Body of pancreas (tissue), 4 donors: Measurements from ENCODE around the gene OR7A10. TPM values are rescaled to one million over a fixed set of nuclear protein-coding genes. Genes with fewer than 3 reads are reported as not detected.
"Not testable (repeated sequence)": the region's sequence is repeated elsewhere in the genome, so short reads cannot be mapped to it uniquely, and the experiment has no call there.

Experiments used
- ATAC-seq: fragments of 150-250 bp; one replicate; pipeline ENCODE4 v1.9.1; 2016
- DNase-seq, 4 donors: peaks; one replicate each; pipeline ENCODE4 v3.0.0-alpha.2; 2019
- H3K27ac ChIP-seq, 4 donors: fragments of 200-600 bp; sonication (generic); 1 replicate in 3 of 4; 2 replicates in 1 of 4; pipeline versions ENCODE4 v1.5.1 to v1.6.1; 2016 to 2019; ENCODE audit warnings: mild to moderate bottlenecking in 1 of 4, mixed read lengths in 1 of 4, moderate library complexity in 1 of 4
- H3K27me3 ChIP-seq, 2 donors: fragments of 200-600 bp; sonication (generic); one replicate each; pipeline ENCODE4 v1.6.0; 2016; ENCODE audit warnings: mild to moderate bottlenecking in 1 of 2
- H3K36me3 ChIP-seq, 2 donors: fragments of 200-600 bp; sonication (generic); replicated peaks in 1 of 2; 2 replicates each; pipeline ENCODE4 v1.5.1; 2016; ENCODE audit warnings: low read depth in 2 of 2; ENCODE audit not compliant: insufficient read depth in 1 of 2
- H3K4me1 ChIP-seq: fragments of 200-600 bp; sonication (generic); one replicate; pipeline ENCODE4 v1.6.0; 2016
- H3K4me3 ChIP-seq, 2 donors: fragments of 200-600 bp; sonication (generic); 1 replicate in 1 of 2; 2 replicates in 1 of 2; pipeline ENCODE4 v1.5.1; 2016 to 2019
- H3K9me3 ChIP-seq, 3 donors: fragments of 200-600 bp; sonication (generic); 1 replicate in 2 of 3; 2 replicates in 1 of 3; pipeline ENCODE4 v1.5.1; 2016
- CTCF ChIP-seq, 7 experiments: fragments of 450-650 bp in 4 of 7; fragments of 200-600 bp in 3 of 7; sonication (generic) in 3 of 7; IDR thresholded peaks; one replicate each; pipeline ENCODE4 v1.5.1; 2016 to 2019; ENCODE audit warnings: antibody characterized with exemption in 7 of 7
- POLR2A ChIP-seq, 3 donors: fragments of 450-650 bp; IDR thresholded peaks; one replicate each; pipeline ENCODE4 v1.6.1; 2016; ENCODE audit warnings: antibody characterized with exemption in 3 of 3, mild to moderate bottlenecking in 2 of 3
- WGBS, 2 donors: methylation state at CpG; one replicate each; pipeline ENCODE4 v1.1.5; 2017; 5-methylcytosine and 5-hydroxymethylcytosine counted together
- intact Hi-C: fragments of 100-400 bp; cut with DNase I; formaldehyde crosslinking; loops from one replicate; pipeline ENCODE4 v1.15.1; 2023
- small RNA-seq: library from RNA; depleted of rRNA; stranded (forward); fragments of <200 nt; gene quantifications from one replicate; pipeline ENCODE3, GENCODE V24; 2016
- total RNA-seq, 2 donors: library from RNA; depleted of rRNA; stranded (reverse); fragments of >200 nt; gene quantifications; one replicate each; pipeline ENCODE4 v1.1.0, GENCODE V29; 2016

Gene OR7A10
- total RNA-seq, 2 donors from 2014 or later, result not detected

- no peaks in the 10 kb centered on the region for H3K4me1 ChIP-seq
- DNase-seq (no peak), ATAC-seq (no peak)
- no peak overlapping the region for H3K27ac ChIP-seq
- intact Hi-C loops, result no loop called here
- no peaks in the 10 kb centered on the region for H3K9me3 ChIP-seq
- TF ChIP-seq POLR2A (IDR thresholded peaks at IDR 0.05) (no peak), CTCF (IDR thresholded peaks at IDR 0.05) (no peak)
- no peaks in the 10 kb centered on the region for H3K27me3 ChIP-seq
- WGBS, 2 donors, result 53 to 74% methylated on average over 3 of the region's 3 CpGs
- H3K4me3 ChIP-seq, result no peak overlapping the region
- H3K36me3 ChIP-seq, result no peaks in the 10 kb centered on the region
Observed at GRCh38 chr19:14804765-14805164, 44.0 kb downstream of the OR7A10 start.

GRCh38 chr19:14798760-14799159 lies 50.0 kb downstream of the OR7A10 start:
- H3K4me3 ChIP-seq, result no peak overlapping the region
- H3K9me3 ChIP-seq, result no peaks in the 10 kb centered on the region
- no peak for DNase-seq
- no peaks in the 10 kb centered on the region for H3K4me1 ChIP-seq
- intact Hi-C loops, result no loop called here
- TF ChIP-seq CTCF (IDR thresholded peaks at IDR 0.05) (no peak), POLR2A (IDR thresholded peaks at IDR 0.05) (no peak)
- H3K36me3 ChIP-seq, result no peaks in the 10 kb centered on the region
- WGBS, 2 donors, result 52 to 59% methylated on average over 5 of the region's 5 CpGs
- no peak for ATAC-seq
- H3K27me3 ChIP-seq, result no peaks in the 10 kb centered on the region
- H3K27ac ChIP-seq, result no peak overlapping the region

GRCh38 chr19:14796021-14796420 lies 52.7 kb downstream of the OR7A10 start:
- ATAC-seq, result no peak
- no peaks in the 10 kb centered on the region for H3K9me3 ChIP-seq
- no peak overlapping the region for H3K27ac ChIP-seq
- WGBS, 2 donors, result 81 to 83% methylated on average over 11 of the region's 11 CpGs
- no peaks in the 10 kb centered on the region for H3K27me3 ChIP-seq
- intact Hi-C loops, result no loop called here
- no peak overlapping the region for H3K4me3 ChIP-seq
- no peaks in the 10 kb centered on the region for H3K4me1 ChIP-seq
- no peaks in the 10 kb centered on the region for H3K36me3 ChIP-seq
- no peak for TF ChIP-seq CTCF (IDR thresholded peaks at IDR 0.05)
- no peak for TF ChIP-seq POLR2A (IDR thresholded peaks at IDR 0.05)
- DNase-seq, result no peak

- Histone ChIP-seq H3K27me3 (no peaks in the 10 kb centered on the region), H3K4me3 (no peak overlapping the region), H3K4me1 (no peaks in the 10 kb centered on the region), H3K36me3 (no peaks in the 10 kb centered on the region), H3K9me3 (no peaks in the 10 kb centered on the region), H3K27ac (no peak overlapping the region)
- WGBS, 2 donors, result 59 to 63% methylated on average over 4 to 5 of the region's 5 CpGs
- no peak for TF ChIP-seq POLR2A (IDR thresholded peaks at IDR 0.05)
- TF ChIP-seq CTCF (IDR thresholded peaks at IDR 0.05), result no peak
- ATAC-seq, result no peak
- intact Hi-C loops, result no loop called here
- DNase-seq, result no peak
Observed at GRCh38 chr19:14795078-14795721, 53.5 kb downstream of the OR7A10 start.

- intact Hi-C loops, H3K4me3 ChIP-seq, DNase-seq, H3K27me3 ChIP-seq, H3K4me1 ChIP-seq, H3K36me3 ChIP-seq, H3K27ac ChIP-seq, H3K9me3 ChIP-seq, ATAC-seq: not testable (repeated sequence)
- 64 to 73% methylated on average over 6 of the region's 6 CpGs for WGBS, 2 donors
Observed at GRCh38 chr19:14792250-14792649, 56.5 kb downstream of the OR7A10 start.

Small RNA genes within 50 kb of the gene (small RNA-seq; reads per million reads assigned to genes)
- not detected for gene AC005255.1
- gene OR7A18P, result not detected

Other genes starting within 250 kb of the OR7A10 start
- gene ADGRE3, start 174.1 kb downstream of the OR7A10 start, total RNA-seq, result not detected
- gene ZNF333, start 158.9 kb downstream of the OR7A10 start, total RNA-seq, result 10 to 100 TPM; 14.2 to 18.2 TPM
- gene ADGRE2, start 70.4 kb downstream of the OR7A10 start, total RNA-seq, result 1 to 10 TPM in 1 of 2 donors, under 1 TPM in 1; 0.33 to 1.3 TPM
- gene OR7A5, start 13.7 kb downstream of the OR7A10 start, total RNA-seq, result not detected
- not detected for gene OR7C1, start 13.7 kb downstream of the OR7A10 start, total RNA-seq
- gene OR7A17, start 37.2 kb upstream of the OR7A10 start, total RNA-seq, result not detected
- not detected for gene OR7C2, start 92.6 kb upstream of the OR7A10 start, total RNA-seq
- not detected for gene SLC1A6, start 130.9 kb upstream of the OR7A10 start, total RNA-seq
- not detected for gene CASP14, start 200.6 kb upstream of the OR7A10 start, total RNA-seq
- not detected for gene OR1I1, start 233.3 kb upstream of the OR7A10 start, total RNA-seq